HG02763 (cell line): ENCODE results near the gene CCDC141.

ENCODE experiments used
- ATAC-seq: cut with Tn5 transposase; IDR thresholded peaks from one replicate; pipeline ENCODE4 v1.9.1; 2021; ENCODE audit warnings: mild to moderate bottlenecking, moderate library complexity; ENCODE audit not compliant: unreplicated experiment

The CCDC141 gene

GRCh38 chr2:178873912-178874311, 176.0 kb downstream of the CCDC141 start:
- ATAC-seq: no peak

- ATAC-seq: no peak
Measured at GRCh38 chr2:178871536-178871935, 178.4 kb downstream of the CCDC141 start.

- no peak for ATAC-seq
Measured at GRCh38 chr2:178870703-178871102, 179.2 kb downstream of the CCDC141 start.

GRCh38 chr2:178865999-178866398, 183.9 kb downstream of the CCDC141 start:
- no peak for ATAC-seq

GRCh38 chr2:178865146-178865936, 184.6 kb downstream of the CCDC141 start:
- ATAC-seq: no peak

GRCh38 chr2:178863856-178864620, 185.9 kb downstream of the CCDC141 start:
- ATAC-seq: no peak

- no peak for ATAC-seq
Measured at GRCh38 chr2:178863130-178863855, 186.6 kb downstream of the CCDC141 start.

- no peak for ATAC-seq
Measured at GRCh38 chr2:178860551-178860950, 189.4 kb downstream of the CCDC141 start.

GRCh38 chr2:178859730-178860129, 190.2 kb downstream of the CCDC141 start:
- ATAC-seq: no peak

- ATAC-seq: no peak
Measured at GRCh38 chr2:178858896-178859625, 190.9 kb downstream of the CCDC141 start.

- no peak for ATAC-seq
Measured at GRCh38 chr2:178855151-178855550, 194.8 kb downstream of the CCDC141 start.

GRCh38 chr2:178848335-178848734, 201.6 kb downstream of the CCDC141 start:
- ATAC-seq: no peak

GRCh38 chr2:178846458-178846802, 203.5 kb downstream of the CCDC141 start:
- no peak for ATAC-seq

GRCh38 chr2:178845566-178846457, 204.1 kb downstream of the CCDC141 start:
- ATAC-seq: no peak

GRCh38 chr2:178844701-178845100, 205.2 kb downstream of the CCDC141 start:
- ATAC-seq: no peak

- ATAC-seq: no peak
Measured at GRCh38 chr2:178844269-178844668, 205.7 kb downstream of the CCDC141 start.

- ATAC-seq: no peak
Measured at GRCh38 chr2:178843697-178844096, 206.2 kb downstream of the CCDC141 start.

GRCh38 chr2:178836807-178837206, 213.1 kb downstream of the CCDC141 start:
- no peak for ATAC-seq

- no peak for ATAC-seq
Measured at GRCh38 chr2:178834086-178834485, 215.9 kb downstream of the CCDC141 start.

GRCh38 chr2:178833382-178833781, 216.6 kb downstream of the CCDC141 start:
- no peak for ATAC-seq
